Head of caudate nucleus (tissue), 42 donors: Measurements from ENCODE around the gene BEAN1.
A peak's percentile ranks its signal among the peaks of the same experiment; 100 is the strongest.
"Not testable (repeated sequence)": the region's sequence is repeated elsewhere in the genome, so short reads cannot be mapped to it uniquely, and the experiment has no call there.

ENCODE experiments used
- DNase-seq, 42 donors: peaks; one replicate each; pipeline versions ENCODE4 v3.0.0 to v3.0.0-alpha.2; 2020 to 2021; ENCODE audit warnings: mixed read lengths in 7 of 42
- intact Hi-C: fragments of 100-400 bp; cut with DNase I; formaldehyde crosslinking; loops from one replicate; pipeline ENCODE4 v1.15.0; 2022

The BEAN1 gene

GRCh38 chr16:66510711-66511601, 83.9 kb downstream of the BEAN1 start:
- peak in 9 of 42 donors; percentile 15 to 56 (median 37) for DNase-seq
- intact Hi-C loops: no loop called here

GRCh38 chr16:66511602-66512271, 84.6 kb downstream of the BEAN1 start:
- peak in 5 of 42 donors; percentile 22 to 42 (median 25) for DNase-seq
- intact Hi-C loops: no loop called here

- intact Hi-C loops: no loop called here
- DNase-seq: peak in 5 of 42 donors; percentile 16 to 36 (median 30)
These were observed 85.4 kb downstream of the BEAN1 start for GRCh38 chr16:66512272-66513110.

- intact Hi-C loops: no loop called here
- DNase-seq: peak in 3 of 42 donors; percentile 16 to 30 (median 30)
These were observed 86.1 kb downstream of the BEAN1 start for GRCh38 chr16:66513111-66513723.

- DNase-seq: peak in 2 of 42 donors; percentile 6 to 33
- intact Hi-C loops: not testable (repeated sequence)
These were observed 87.3 kb downstream of the BEAN1 start for GRCh38 chr16:66514391-66514790.

- intact Hi-C loops: not testable (repeated sequence)
- DNase-seq: peak in 2 of 42 donors; percentile 9 to 18
These were observed 88.0 kb downstream of the BEAN1 start for GRCh38 chr16:66514980-66515595.

GRCh38 chr16:66515596-66516508, 88.8 kb downstream of the BEAN1 start:
- intact Hi-C loops: loop anchor here (2.0 kb wide), 1 partner anchor 35 kb away; the partner anchor contains the start of gene TK2
- peak in 4 of 42 donors; percentile 28 to 43 (median 28) for DNase-seq

GRCh38 chr16:66516509-66516807, 89.4 kb downstream of the BEAN1 start:
- intact Hi-C loops: loop anchor here (2.0 kb wide), 1 partner anchor 34 kb away; the partner anchor contains the start of gene TK2
- no peak for DNase-seq

GRCh38 chr16:66516808-66517585, 89.9 kb downstream of the BEAN1 start:
- intact Hi-C loops: loop anchor here (2.0 kb wide), 1 partner anchor 34 kb away; the partner anchor contains the start of gene TK2
- DNase-seq: peak; percentile 81 to 98 (median 92)

GRCh38 chr16:66517586-66518263, 90.6 kb downstream of the BEAN1 start:
- peak in 3 of 42 donors; percentile 27 to 42 (median 28) for DNase-seq
- intact Hi-C loops: loop anchor here (2.0 kb wide), 1 partner anchor 33 kb away; the partner anchor contains the start of gene TK2

GRCh38 chr16:66519482-66520373, 92.6 kb downstream of the BEAN1 start:
- intact Hi-C loops: no loop called here
- peak in 2 of 42 donors; percentile 8 to 10 for DNase-seq

- DNase-seq: peak in 24 of 42 donors; percentile 27 to 70 (median 44)
- intact Hi-C loops: no loop called here
These were observed 93.5 kb downstream of the BEAN1 start for GRCh38 chr16:66520406-66521170.

GRCh38 chr16:66521252-66521713, 94.2 kb downstream of the BEAN1 start:
- peak in 4 of 42 donors; percentile 20 to 28 (median 22) for DNase-seq
- intact Hi-C loops: no loop called here
